Bronchial smooth muscle cell (primary cell): Measurements from ENCODE around the gene CACNA1E. TPM values are rescaled to one million over a fixed set of nuclear protein-coding genes. Genes with fewer than 3 reads are reported as not detected.

Source experiments
- total RNA-seq: library from RNA; depleted of rRNA; stranded (reverse); fragments of >200 nt; gene quantifications from 2 replicates; pipeline ENCODE4 v1.2.1, GENCODE V29; 2014

Gene CACNA1E
- 0.09 TPM in 1 of 2 replicates, not detected in the other for total RNA-seq

DNA sequence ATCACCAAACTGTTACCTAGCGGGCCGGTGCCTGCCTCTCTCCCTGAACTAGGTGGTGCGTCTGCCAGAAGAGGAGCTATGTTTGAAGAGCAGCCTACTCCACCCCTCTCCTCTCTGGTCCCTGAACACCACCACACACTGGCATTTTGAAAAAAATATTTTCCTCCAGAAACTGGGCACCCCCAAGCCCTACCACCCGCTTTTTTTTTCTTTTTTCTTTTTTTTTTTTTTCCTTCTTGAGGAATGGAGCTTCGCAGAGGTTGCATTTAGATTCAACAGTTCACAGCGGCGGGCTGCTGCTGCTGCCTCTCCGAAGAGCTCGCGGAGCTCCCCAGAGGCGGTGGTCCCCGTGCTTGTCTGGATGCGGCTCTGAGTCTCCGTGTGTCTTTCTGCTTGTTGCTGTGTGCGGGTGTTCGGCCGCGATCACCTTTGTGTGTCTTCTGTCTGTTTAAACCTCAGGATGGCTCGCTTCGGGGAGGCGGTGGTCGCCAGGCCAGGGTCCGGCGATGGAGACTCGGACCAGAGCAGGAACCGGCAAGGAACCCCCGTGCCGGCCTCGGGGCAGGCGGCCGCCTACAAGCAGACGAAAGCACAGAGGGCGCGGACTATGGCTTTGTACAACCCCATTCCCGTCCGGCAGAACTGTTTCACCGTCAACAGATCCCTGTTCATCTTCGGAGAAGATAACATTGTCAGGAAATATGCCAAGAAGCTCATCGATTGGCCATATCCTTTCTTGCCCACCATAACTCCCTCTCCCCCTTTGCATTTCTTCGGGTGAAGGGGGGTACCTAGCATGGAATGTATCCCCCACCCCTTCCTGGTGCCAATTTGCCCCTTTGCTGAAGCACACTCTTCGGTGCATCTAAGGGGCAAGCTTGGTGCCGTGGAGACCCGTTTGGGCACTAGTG, at the start of gene CACNA1E:
TSS of gene CACNA1E (plus strand) at position 233 of the 911 bp plus-strand sequence. CDS start at position 461, 228 bp downstream.

